ENCODE results near the gene TPRA1. TPM values are rescaled to one million over a fixed set of nuclear protein-coding genes. Genes with fewer than 3 reads are reported as not detected.

The TPRA1 gene
- total RNA-seq, 1 donor from 2014 or later: 11.8 TPM

DNA sequence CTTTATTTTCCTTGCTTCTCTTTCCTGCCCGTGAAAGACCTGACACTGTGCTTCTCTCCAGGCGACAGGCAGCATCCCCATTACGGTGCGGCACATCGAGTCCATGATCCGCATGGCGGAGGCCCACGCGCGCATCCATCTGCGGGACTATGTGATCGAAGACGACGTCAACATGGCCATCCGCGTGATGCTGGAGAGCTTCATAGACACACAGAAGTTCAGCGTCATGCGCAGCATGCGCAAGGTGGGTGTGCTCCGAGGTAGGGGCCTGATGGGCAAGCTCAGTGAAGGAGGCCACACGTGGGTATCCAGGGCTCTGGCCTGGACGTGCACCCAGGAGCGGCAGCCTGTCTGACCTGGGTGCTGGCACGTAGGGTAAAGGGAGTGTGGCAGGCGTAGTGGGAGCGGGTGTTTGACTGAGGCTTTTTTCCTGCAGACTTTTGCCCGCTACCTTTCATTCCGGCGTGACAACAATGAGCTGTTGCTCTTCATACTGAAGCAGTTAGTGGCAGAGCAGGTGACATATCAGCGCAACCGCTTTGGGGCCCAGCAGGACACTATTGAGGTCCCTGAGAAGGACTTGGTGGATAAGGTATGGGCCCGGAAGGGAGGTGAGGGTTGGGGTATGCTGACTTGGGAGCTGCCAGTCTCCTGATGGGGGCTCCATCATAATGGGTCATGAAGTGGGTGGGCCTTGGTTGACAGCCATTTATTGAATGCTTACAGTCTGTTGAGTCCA, 30.3 kb upstream of the TPRA1 start:
- TF ChIP-seq, protein P1, sequence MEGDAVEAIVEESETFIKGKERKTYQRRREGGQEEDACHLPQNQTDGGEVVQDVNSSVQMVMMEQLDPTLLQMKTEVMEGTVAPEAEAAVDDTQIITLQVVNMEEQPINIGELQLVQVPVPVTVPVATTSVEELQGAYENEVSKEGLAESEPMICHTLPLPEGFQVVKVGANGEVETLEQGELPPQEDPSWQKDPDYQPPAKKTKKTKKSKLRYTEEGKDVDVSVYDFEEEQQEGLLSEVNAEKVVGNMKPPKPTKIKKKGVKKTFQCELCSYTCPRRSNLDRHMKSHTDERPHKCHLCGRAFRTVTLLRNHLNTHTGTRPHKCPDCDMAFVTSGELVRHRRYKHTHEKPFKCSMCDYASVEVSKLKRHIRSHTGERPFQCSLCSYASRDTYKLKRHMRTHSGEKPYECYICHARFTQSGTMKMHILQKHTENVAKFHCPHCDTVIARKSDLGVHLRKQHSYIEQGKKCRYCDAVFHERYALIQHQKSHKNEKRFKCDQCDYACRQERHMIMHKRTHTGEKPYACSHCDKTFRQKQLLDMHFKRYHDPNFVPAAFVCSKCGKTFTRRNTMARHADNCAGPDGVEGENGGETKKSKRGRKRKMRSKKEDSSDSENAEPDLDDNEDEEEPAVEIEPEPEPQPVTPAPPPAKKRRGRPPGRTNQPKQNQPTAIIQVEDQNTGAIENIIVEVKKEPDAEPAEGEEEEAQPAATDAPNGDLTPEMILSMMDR (IDR thresholded peaks at IDR 0.05): no peak
- TF ChIP-seq EZH2phosphoT487 (IDR thresholded peaks at IDR 0.05): no peak
- no peak for TF ChIP-seq EZH2 (IDR thresholded peaks at IDR 0.05)
- Histone ChIP-seq H3K4me2 (no peak overlapping the region), H3K9ac (no peak overlapping the region), H3K79me2 (ENCODE audit: low read depth) (no peaks in the 10 kb centered on the region), H3K27me3 (peaks cover 5% of the 10 kb centered on the region), H3K27ac (no peak overlapping the region), H2AFZ (replicated peaks) (no peak overlapping the region), H4K20me1 (ENCODE audit: low read depth) (peaks cover 19% of the 10 kb centered on the region), H3K36me3 (no peaks in the 10 kb centered on the region), H3K4me3 (no peak overlapping the region), H3K9me3 (ENCODE audit: low read depth) (no peaks in the 10 kb centered on the region), H3F3A (ENCODE audit: low read depth) (peaks cover 6% of the 10 kb centered on the region), H3K4me1 (no peaks in the 10 kb centered on the region)
- Mint-ChIP-seq H3K36me3 (peaks cover 48% of the 10 kb centered on the region), H3K27me3 (ENCODE audit: insufficient read depth, low read depth) (peaks cover 4% of the 10 kb centered on the region), H3K27ac (no peak overlapping the region), H3K4me1 (no peaks in the 10 kb centered on the region), H3K9me3 (no peaks in the 10 kb centered on the region), H3K4me3 (no peak overlapping the region)
- DNase-seq (ENCODE audit: low spot score): no peak

DNA sequence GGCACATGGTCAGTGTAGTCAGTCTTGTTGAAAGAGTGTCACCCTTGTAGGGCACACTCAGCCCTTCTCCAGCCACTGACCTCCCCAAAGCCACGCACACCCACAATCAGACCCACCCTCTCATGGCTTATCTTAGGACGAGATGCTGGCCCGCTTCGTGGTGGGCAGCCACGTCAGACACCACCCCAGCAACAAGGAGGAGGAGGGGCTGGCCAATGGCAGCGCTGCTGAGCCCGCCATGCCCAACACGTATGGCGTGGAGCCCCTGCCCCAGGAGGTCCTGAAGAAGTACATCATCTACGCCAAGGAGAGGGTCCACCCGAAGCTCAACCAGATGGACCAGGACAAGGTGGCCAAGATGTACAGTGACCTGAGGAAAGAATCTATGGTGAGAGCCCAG, 28.4 kb upstream of the TPRA1 start:
- Mint-ChIP-seq H3K27me3 (ENCODE audit: insufficient read depth, low read depth) (peaks cover 4% of the 10 kb centered on the region), H3K27ac (peak overlapping the region; percentile 46), H3K36me3 (peaks cover 59% of the 10 kb centered on the region), H3K4me3 (no peak overlapping the region), H3K9me3 (no peaks in the 10 kb centered on the region), H3K4me1 (no peaks in the 10 kb centered on the region)
- Histone ChIP-seq H3F3A (ENCODE audit: low read depth) (peaks cover 6% of the 10 kb centered on the region), H3K79me2 (ENCODE audit: low read depth) (peaks cover 9% of the 10 kb centered on the region), H3K27ac (no peak overlapping the region), H2AFZ (replicated peaks) (no peak overlapping the region), H3K36me3 (no peaks in the 10 kb centered on the region), H3K9ac (no peak overlapping the region), H4K20me1 (ENCODE audit: low read depth) (peaks cover 38% of the 10 kb centered on the region), H3K4me2 (no peak overlapping the region), H3K4me1 (no peaks in the 10 kb centered on the region), H3K9me3 (ENCODE audit: low read depth) (no peaks in the 10 kb centered on the region), H3K27me3 (no peaks in the 10 kb centered on the region), H3K4me3 (no peak overlapping the region)
- no peak for TF ChIP-seq EZH2 (IDR thresholded peaks at IDR 0.05)
- TF ChIP-seq, protein P1 (IDR thresholded peaks at IDR 0.05): no peak
- no peak for TF ChIP-seq EZH2phosphoT487 (IDR thresholded peaks at IDR 0.05)
- no peak for DNase-seq (ENCODE audit: low spot score)

DNA sequence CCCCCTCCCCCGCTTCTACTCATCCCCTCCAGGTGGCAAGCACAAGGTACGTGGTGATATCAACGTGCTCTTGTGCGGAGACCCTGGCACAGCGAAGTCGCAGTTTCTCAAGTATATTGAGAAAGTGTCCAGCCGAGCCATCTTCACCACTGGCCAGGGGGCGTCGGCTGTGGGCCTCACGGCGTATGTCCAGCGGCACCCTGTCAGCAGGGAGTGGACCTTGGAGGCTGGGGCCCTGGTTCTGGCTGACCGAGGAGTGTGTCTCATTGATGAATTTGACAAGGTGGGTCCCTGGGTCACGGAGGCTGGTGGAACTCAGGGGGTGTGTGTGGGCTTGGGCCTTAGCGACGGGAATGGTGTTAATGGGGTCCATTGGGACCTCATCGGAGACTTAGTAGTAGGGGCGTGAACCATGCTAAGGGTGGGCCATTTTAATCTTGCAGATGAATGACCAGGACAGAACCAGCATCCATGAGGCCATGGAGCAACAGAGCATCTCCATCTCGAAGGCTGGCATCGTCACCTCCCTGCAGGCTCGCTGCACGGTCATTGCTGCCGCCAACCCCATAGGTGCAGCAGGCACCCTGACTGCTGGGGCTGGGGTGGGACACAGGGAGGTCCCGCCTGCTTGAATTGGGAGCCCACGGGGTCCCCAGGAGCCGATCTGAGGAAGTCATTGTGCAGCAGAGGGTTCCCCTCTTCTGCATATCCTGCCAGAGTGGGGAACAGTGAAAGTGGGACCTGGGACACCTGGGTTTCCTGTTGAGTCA, 26.5 kb upstream of the TPRA1 start:
- no peak overlapping the region for H3K27ac Mint-ChIP-seq

More for the DNA sequence above, 26.5 kb upstream of the TPRA1 start:
- no peak overlapping the region for H3K4me3 Mint-ChIP-seq
- peaks cover 5% of the 10 kb centered on the region for H3K27me3 Mint-ChIP-seq (ENCODE audit: insufficient read depth, low read depth)
- TF ChIP-seq, protein P1 (IDR thresholded peaks at IDR 0.05): no peak
- TF ChIP-seq EZH2phosphoT487 (IDR thresholded peaks at IDR 0.05) (no peak), EZH2 (IDR thresholded peaks at IDR 0.05) (no peak)
- H3K9me3 Mint-ChIP-seq: no peaks in the 10 kb centered on the region
- H4K20me1 ChIP-seq (ENCODE audit: low read depth): peaks cover 52% of the 10 kb centered on the region
- H3K4me2 ChIP-seq: no peak overlapping the region
- no peaks in the 10 kb centered on the region for H3K9me3 ChIP-seq (ENCODE audit: low read depth)
- no peaks in the 10 kb centered on the region for H3K27me3 ChIP-seq
- H3K9ac ChIP-seq: no peak overlapping the region
- no peak overlapping the region for H2AFZ ChIP-seq (replicated peaks)
- DNase-seq (ENCODE audit: low spot score): no peak
- no peaks in the 10 kb centered on the region for H3F3A ChIP-seq (ENCODE audit: low read depth)
- H3K36me3 ChIP-seq: no peaks in the 10 kb centered on the region
- no peak overlapping the region for H3K27ac ChIP-seq
- peaks cover 63% of the 10 kb centered on the region for H3K36me3 Mint-ChIP-seq
- H3K4me1 ChIP-seq: peaks cover 6% of the 10 kb centered on the region
- H3K4me1 Mint-ChIP-seq: no peaks in the 10 kb centered on the region
- no peak overlapping the region for H3K4me3 ChIP-seq
- peaks cover 25% of the 10 kb centered on the region for H3K79me2 ChIP-seq (ENCODE audit: low read depth)

Measured in neural progenitor cell (in vitro differentiated cells).